Peyer's patch (tissue), 4 donors: Measurements from ENCODE around the gene MAGI2. TPM values are rescaled to one million over a fixed set of nuclear protein-coding genes. Genes with fewer than 3 reads are reported as not detected.

ENCODE experiments used
- DNase-seq, 3 donors: peaks; one replicate each; pipeline ENCODE4 v3.0.0-alpha.2; 2017 to 2019
- H3K27ac ChIP-seq, 4 donors: fragments of 200-600 bp; sonication (generic); one replicate each; pipeline ENCODE4 v1.5.1; 2016 to 2019
- H3K27me3 ChIP-seq, 2 donors: fragments of 200-600 bp; sonication (generic); one replicate each; pipeline ENCODE4 v1.5.1; 2019
- H3K36me3 ChIP-seq, 3 donors: fragments of 200-600 bp; sonication (generic); one replicate each; pipeline ENCODE4 v1.5.1; 2016 to 2019
- H3K4me1 ChIP-seq, 4 donors: fragments of 200-600 bp; sonication (generic); one replicate each; pipeline ENCODE4 v1.5.1; 2016 to 2019
- H3K4me3 ChIP-seq, 4 donors: fragments of 200-600 bp; sonication (generic); 1 replicate in 3 of 4; 2 replicates in 1 of 4; pipeline ENCODE4 v1.5.1; 2016 to 2019; ENCODE audit warnings: mild to moderate bottlenecking in 1 of 4
- H3K9me3 ChIP-seq, 4 donors: fragments of 200-600 bp; sonication (generic); one replicate each; pipeline ENCODE4 v1.5.1; 2016 to 2019; ENCODE audit warnings: mild to moderate bottlenecking in 1 of 4
- CTCF ChIP-seq, 6 experiments: fragments of 450-650 bp in 4 of 6; fragments of 200-600 bp in 2 of 6; sonication (generic) in 1 of 6; IDR thresholded peaks; one replicate each; pipeline ENCODE4 v1.5.1; 2017 to 2019; ENCODE audit warnings: antibody characterized with exemption in 6 of 6, mild to moderate bottlenecking in 3 of 6, moderate library complexity in 1 of 6
- POLR2A ChIP-seq, 2 donors: fragments of 450-650 bp; IDR thresholded peaks; one replicate each; pipeline ENCODE4 v1.5.1; 2017; ENCODE audit warnings: antibody characterized with exemption in 2 of 2, mild to moderate bottlenecking in 2 of 2, moderate library complexity in 2 of 2
- total RNA-seq, 4 donors: library from RNA; depleted of rRNA; stranded (reverse); fragments of >200 nt; gene quantifications; one replicate each; pipeline ENCODE4 v1.1.0, GENCODE V29; 2016

Gene MAGI2
- total RNA-seq, 4 donors from 2014 or later, result 1.6 to 12.4 (median 2.8) TPM

- Histone ChIP-seq H3K27me3 (no peaks in the 10 kb centered on the region), H3K4me1 (no peaks in the 10 kb centered on the region), H3K9me3 (no peaks in the 10 kb centered on the region), H3K36me3 (no peaks in the 10 kb centered on the region), H3K4me3 (no peak overlapping the region), H3K27ac (no peak overlapping the region)
- DNase-seq, result no peak
- no peak for TF ChIP-seq CTCF (IDR thresholded peaks at IDR 0.05)
- no peak for TF ChIP-seq POLR2A (IDR thresholded peaks at IDR 0.05)
Measured at GRCh38 chr7:79410345-79410744, 43.1 kb downstream of the MAGI2 start.

GRCh38 chr7:79407351-79407750 lies 46.1 kb downstream of the MAGI2 start:
- Histone ChIP-seq H3K27me3 (no peaks in the 10 kb centered on the region), H3K4me1 (no peaks in the 10 kb centered on the region), H3K27ac (no peak overlapping the region), H3K4me3 (no peak overlapping the region), H3K36me3 (no peaks in the 10 kb centered on the region), H3K9me3 (no peaks in the 10 kb centered on the region)
- TF ChIP-seq POLR2A (IDR thresholded peaks at IDR 0.05), result no peak
- TF ChIP-seq CTCF (IDR thresholded peaks at IDR 0.05), result no peak
- DNase-seq, result no peak

- no peak for DNase-seq
- TF ChIP-seq POLR2A (IDR thresholded peaks at IDR 0.05) (no peak), CTCF (IDR thresholded peaks at IDR 0.05) (no peak)
- H3K9me3 ChIP-seq, result no peaks in the 10 kb centered on the region
Measured at GRCh38 chr7:79406371-79406770, 47.1 kb downstream of the MAGI2 start.

GRCh38 chr7:79405368-79405767 lies 48.1 kb downstream of the MAGI2 start:
- TF ChIP-seq POLR2A (IDR thresholded peaks at IDR 0.05), result no peak
- no peak for TF ChIP-seq CTCF (IDR thresholded peaks at IDR 0.05)
- H3K9me3 ChIP-seq, result no peaks in the 10 kb centered on the region
- H3K27me3 ChIP-seq, result no peaks in the 10 kb centered on the region
- H3K36me3 ChIP-seq, result no peaks in the 10 kb centered on the region
- no peak overlapping the region for H3K4me3 ChIP-seq
- DNase-seq, result no peak
- H3K27ac ChIP-seq, result no peak overlapping the region
- no peaks in the 10 kb centered on the region for H3K4me1 ChIP-seq

More at GRCh38 chr7:79406371-79406770, 47.1 kb downstream of the MAGI2 start:
- Histone ChIP-seq H3K27ac (no peak overlapping the region), H3K4me3 (no peak overlapping the region), H3K4me1 (no peaks in the 10 kb centered on the region), H3K36me3 (no peaks in the 10 kb centered on the region), H3K27me3 (no peaks in the 10 kb centered on the region)

- H3K4me1 ChIP-seq, result no peaks in the 10 kb centered on the region
- H3K27ac ChIP-seq, result no peak overlapping the region
- H3K36me3 ChIP-seq, result no peaks in the 10 kb centered on the region
- TF ChIP-seq CTCF (IDR thresholded peaks at IDR 0.05), result no peak
- no peak for TF ChIP-seq POLR2A (IDR thresholded peaks at IDR 0.05)
- DNase-seq, result no peak
- H3K27me3 ChIP-seq, result no peaks in the 10 kb centered on the region
- H3K9me3 ChIP-seq, result no peaks in the 10 kb centered on the region
- H3K4me3 ChIP-seq, result no peak overlapping the region
Measured at GRCh38 chr7:79403879-79404278, 49.6 kb downstream of the MAGI2 start.

- no peak overlapping the region for H3K4me3 ChIP-seq
- DNase-seq, result no peak
- H3K9me3 ChIP-seq, result no peaks in the 10 kb centered on the region
- no peaks in the 10 kb centered on the region for H3K4me1 ChIP-seq
- H3K36me3 ChIP-seq, result no peaks in the 10 kb centered on the region
- no peak overlapping the region for H3K27ac ChIP-seq
- no peaks in the 10 kb centered on the region for H3K27me3 ChIP-seq
- TF ChIP-seq CTCF (IDR thresholded peaks at IDR 0.05) (no peak), POLR2A (IDR thresholded peaks at IDR 0.05) (no peak)
Measured at GRCh38 chr7:79403451-79403850, 50.0 kb downstream of the MAGI2 start.
